Endodermal cell (in vitro differentiated cells): ENCODE data around the gene AADACL3. TPM values are rescaled to one million over a fixed set of nuclear protein-coding genes. Genes with fewer than 3 reads are reported as not detected.
"Not testable (repeated sequence)": the region's sequence is repeated elsewhere in the genome, so short reads cannot be mapped to it uniquely, and the experiment has no call there.

ENCODE experiments used
- DNase-seq: peaks from one replicate; pipeline ENCODE4 v3.0.0-alpha.2; 2017
- H3K27ac ChIP-seq: 2 replicates; pipeline ENCODE4 v1.5.1; 2013; ENCODE audit warnings: mild to moderate bottlenecking, low read depth, low read length, moderate library complexity
- H3K27me3 ChIP-seq: 2 replicates; pipeline ENCODE4 v1.6.1; 2013; ENCODE audit warnings: mild to moderate bottlenecking, low read length, moderate library complexity; ENCODE audit not compliant: insufficient read depth, control insufficient read depth, poor library complexity, severe bottlenecking
- H3K36me3 ChIP-seq: 2 replicates; pipeline ENCODE4 v1.7.0; 2013; ENCODE audit warnings: mild to moderate bottlenecking, low read length, moderate library complexity; ENCODE audit not compliant: control insufficient read depth, insufficient read depth
- H3K4me1 ChIP-seq: one replicate; pipeline ENCODE4 v1.7.0; 2013; ENCODE audit warnings: low read length; ENCODE audit not compliant: control insufficient read depth, insufficient read depth
- H3K4me3 ChIP-seq: 2 replicates; pipeline ENCODE4 v1.5.1; 2013; ENCODE audit warnings: mild to moderate bottlenecking, low read length, moderate library complexity
- H3K9ac ChIP-seq: 2 replicates; pipeline ENCODE4 v1.6.1; 2013; ENCODE audit warnings: mild to moderate bottlenecking, low read length, moderate library complexity; ENCODE audit not compliant: poor library complexity, severe bottlenecking; ENCODE audit errors: extremely low read depth
- H3K9me3 ChIP-seq: 2 replicates; pipeline ENCODE4 v1.6.1; 2013; ENCODE audit warnings: mild to moderate bottlenecking, low read length, moderate library complexity; ENCODE audit not compliant: control insufficient read depth
- H3K27ac Mint-ChIP-seq: 2 replicates; pipeline ENCODE4 v1.8.0; 2020; ENCODE audit warnings: mixed read lengths
- H3K27me3 Mint-ChIP-seq: 2 replicates; pipeline ENCODE4 v1.8.0; 2021; ENCODE audit warnings: mild to moderate bottlenecking, mixed read lengths; ENCODE audit not compliant: insufficient read depth
- H3K36me3 Mint-ChIP-seq: 2 replicates; pipeline ENCODE4 v1.8.0; 2020; ENCODE audit warnings: low read depth, mixed read lengths
- H3K4me1 Mint-ChIP-seq: 2 replicates; pipeline ENCODE4 v1.8.0; 2020; ENCODE audit warnings: mixed read lengths
- H3K4me3 Mint-ChIP-seq: 2 replicates; pipeline ENCODE4 v1.8.0; 2020; ENCODE audit warnings: mild to moderate bottlenecking, moderate library complexity, mixed read lengths
- H3K9me3 Mint-ChIP-seq: 2 replicates; pipeline ENCODE4 v1.8.0; 2020; ENCODE audit warnings: mild to moderate bottlenecking, mixed read lengths
- WGBS, 2 experiments: methylation state at CpG; one replicate each; pipeline versions ENCODE4 v1.1.5 to v1.1.7; 2013; ENCODE audit warnings: missing lambda C conversion rate in 2 of 2, mixed read lengths in 1 of 2; ENCODE audit not compliant: insufficient coverage in 1 of 2, insufficient read length in 1 of 2; 5-methylcytosine and 5-hydroxymethylcytosine counted together
- total RNA-seq, 2 donors: library from RNA; stranded (reverse); fragmentation: NEBNext Ultra II Directional in 1 of 2; extraction: Animal tissue kit (Norgen Biotek cat#: 25700) in 1 of 2; gene quantifications; 2 replicates in 1 of 2; 3 replicates in 1 of 2; pipeline ENCODE4 v1.2.1, GENCODE V29; 2021
- TF ChIP-seq, protein P1 (sequence below): fragments of 200-600 bp; sonication (generic); conservative IDR thresholded peaks from 2 replicates; pipeline ENCODE4 v1.5.0; 2021; ENCODE audit warnings: antibody characterized with exemption, mild to moderate bottlenecking

The AADACL3 gene
- total RNA-seq, 2 donors from 2014 or later = 0.24 TPM; not detected in 1

DNA sequence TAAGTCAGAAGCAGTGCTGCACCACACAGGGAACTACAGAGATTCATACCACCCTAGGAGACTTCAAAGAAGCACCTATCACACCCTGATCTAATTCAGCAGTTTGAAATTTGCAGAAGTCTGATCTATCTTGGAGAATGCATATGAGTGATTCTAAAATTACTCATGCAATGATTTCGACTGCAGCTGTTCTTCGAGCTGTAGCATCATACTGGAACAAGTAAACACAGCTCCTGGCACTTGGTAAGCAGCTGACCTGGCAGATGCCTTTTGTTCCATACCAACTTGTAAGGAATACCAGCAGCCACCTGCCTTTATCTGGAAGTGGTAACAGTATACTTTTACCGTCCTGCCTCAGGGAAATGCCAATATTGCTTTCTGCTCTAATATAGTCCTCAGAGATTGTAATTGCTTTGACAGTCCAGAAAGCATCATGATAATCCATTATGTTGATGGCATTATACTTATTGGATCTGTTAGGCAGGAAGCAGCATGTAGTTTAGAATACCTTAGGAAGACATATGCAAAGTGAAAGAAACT is 46.3 kb upstream of the AADACL3 start:
- Histone ChIP-seq H3K27ac (no peak overlapping the region), H3K36me3 (no peaks in the 10 kb centered on the region), H3K9me3 (peaks cover 11% of the 10 kb centered on the region), H3K4me3 (no peak overlapping the region), H3K9ac (no peak overlapping the region), H3K27me3 (peaks cover 49% of the 10 kb centered on the region), H3K4me1 (no peaks in the 10 kb centered on the region)
- H3K27ac Mint-ChIP-seq = no peak overlapping the region
- H3K36me3 Mint-ChIP-seq = no peaks in the 10 kb centered on the region
- no peak for DNase-seq
- H3K4me3 Mint-ChIP-seq = no peak overlapping the region
- H3K4me1 Mint-ChIP-seq = no peaks in the 10 kb centered on the region
- TF ChIP-seq, protein P1, sequence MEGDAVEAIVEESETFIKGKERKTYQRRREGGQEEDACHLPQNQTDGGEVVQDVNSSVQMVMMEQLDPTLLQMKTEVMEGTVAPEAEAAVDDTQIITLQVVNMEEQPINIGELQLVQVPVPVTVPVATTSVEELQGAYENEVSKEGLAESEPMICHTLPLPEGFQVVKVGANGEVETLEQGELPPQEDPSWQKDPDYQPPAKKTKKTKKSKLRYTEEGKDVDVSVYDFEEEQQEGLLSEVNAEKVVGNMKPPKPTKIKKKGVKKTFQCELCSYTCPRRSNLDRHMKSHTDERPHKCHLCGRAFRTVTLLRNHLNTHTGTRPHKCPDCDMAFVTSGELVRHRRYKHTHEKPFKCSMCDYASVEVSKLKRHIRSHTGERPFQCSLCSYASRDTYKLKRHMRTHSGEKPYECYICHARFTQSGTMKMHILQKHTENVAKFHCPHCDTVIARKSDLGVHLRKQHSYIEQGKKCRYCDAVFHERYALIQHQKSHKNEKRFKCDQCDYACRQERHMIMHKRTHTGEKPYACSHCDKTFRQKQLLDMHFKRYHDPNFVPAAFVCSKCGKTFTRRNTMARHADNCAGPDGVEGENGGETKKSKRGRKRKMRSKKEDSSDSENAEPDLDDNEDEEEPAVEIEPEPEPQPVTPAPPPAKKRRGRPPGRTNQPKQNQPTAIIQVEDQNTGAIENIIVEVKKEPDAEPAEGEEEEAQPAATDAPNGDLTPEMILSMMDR = no peak
- H3K9me3 Mint-ChIP-seq = peaks cover 5% of the 10 kb centered on the region
- WGBS, 2 experiments = 90 to 100% methylated on average over 2 to 3 of the region's 3 CpGs
- H3K27me3 Mint-ChIP-seq = peaks cover 5% of the 10 kb centered on the region

DNA sequence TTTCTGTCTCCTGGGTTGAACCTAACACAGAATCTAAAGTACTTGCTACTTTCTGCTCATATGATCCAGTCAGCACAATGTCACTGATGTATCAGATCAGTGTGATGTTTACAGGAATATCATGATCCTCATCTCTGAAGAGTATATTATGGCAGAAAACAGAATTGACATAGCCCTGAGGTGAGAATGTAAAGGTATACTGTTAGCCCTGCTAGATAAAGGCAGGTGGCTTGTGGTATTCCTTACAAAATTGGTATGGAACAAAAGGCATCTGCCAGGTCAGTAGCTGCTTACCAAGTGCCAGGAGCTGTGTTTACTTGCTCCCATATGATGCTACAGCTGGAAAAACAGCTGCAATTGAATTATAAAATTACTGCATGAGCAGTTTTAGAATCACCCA is 41.6 kb upstream of the AADACL3 start:
- no peak overlapping the region for H3K4me3 Mint-ChIP-seq
- no peaks in the 10 kb centered on the region for H3K4me1 Mint-ChIP-seq
- Histone ChIP-seq H3K9me3 (no peaks in the 10 kb centered on the region), H3K27me3 (peaks cover 48% of the 10 kb centered on the region), H3K4me3 (no peak overlapping the region), H3K36me3 (no peaks in the 10 kb centered on the region), H3K27ac (no peak overlapping the region), H3K4me1 (no peaks in the 10 kb centered on the region), H3K9ac (no peak overlapping the region)
- no peak overlapping the region for H3K27ac Mint-ChIP-seq
- no peaks in the 10 kb centered on the region for H3K9me3 Mint-ChIP-seq
- no peak for DNase-seq
- TF ChIP-seq, protein P1 = no peak
- H3K36me3 Mint-ChIP-seq = no peaks in the 10 kb centered on the region
- peaks cover 2% of the 10 kb centered on the region for H3K27me3 Mint-ChIP-seq

DNA sequence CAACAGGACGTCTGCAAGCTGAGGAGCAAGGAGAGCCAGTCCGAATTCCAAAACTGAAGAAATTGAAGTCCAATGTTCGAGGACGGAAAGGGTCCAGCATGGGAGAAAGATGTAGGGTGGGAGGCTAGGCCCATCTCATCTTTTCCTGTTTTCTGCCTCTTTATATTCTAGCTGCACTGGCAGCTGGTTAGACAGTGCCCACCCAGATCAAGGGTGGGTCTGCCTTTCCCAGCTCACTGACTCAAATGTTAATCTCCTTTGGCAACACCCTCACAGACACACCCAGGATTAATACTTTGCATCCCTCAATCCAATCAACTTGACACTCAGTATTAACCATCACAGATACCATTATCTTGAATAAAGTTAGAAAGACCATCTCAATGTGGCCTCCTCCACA is 39.8 kb upstream of the AADACL3 start:
- not testable (repeated sequence) for H3K9ac ChIP-seq, H3K27ac ChIP-seq, H3K36me3 ChIP-seq, H3K27ac Mint-ChIP-seq, H3K4me1 Mint-ChIP-seq, H3K4me3 ChIP-seq, H3K9me3 Mint-ChIP-seq, H3K4me3 Mint-ChIP-seq, H3K36me3 Mint-ChIP-seq, H3K4me1 ChIP-seq, H3K27me3 Mint-ChIP-seq, DNase-seq, H3K9me3 ChIP-seq
- H3K27me3 ChIP-seq = peaks cover 33% of the 10 kb centered on the region
- 88 to 100% methylated on average over 4 of the region's 4 CpGs for WGBS, 2 experiments

DNA sequence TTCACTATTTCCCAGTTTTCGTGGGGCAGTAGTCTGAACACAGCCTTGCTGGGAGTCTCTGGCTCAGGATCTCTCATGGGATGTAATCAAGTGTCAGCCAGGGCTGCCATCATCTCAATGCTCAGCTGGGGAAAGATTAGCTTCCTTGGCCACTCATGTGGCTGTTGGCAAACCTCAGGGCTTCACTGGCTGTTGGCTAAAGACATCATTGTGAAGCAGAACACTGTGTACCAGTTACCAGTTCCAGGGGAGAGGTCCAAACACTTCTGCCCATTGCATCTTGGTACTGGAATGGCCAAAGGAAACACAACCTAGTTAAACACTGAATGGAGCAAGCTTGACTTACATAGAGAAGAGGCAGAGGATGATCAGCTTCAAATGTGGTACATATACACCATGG is 38.3 kb upstream of the AADACL3 start:
- no peak overlapping the region for H3K9ac ChIP-seq
- Mint-ChIP-seq H3K4me1 (no peaks in the 10 kb centered on the region), H3K4me3 (no peak overlapping the region), H3K36me3 (no peaks in the 10 kb centered on the region), H3K27ac (no peak overlapping the region), H3K27me3 (peaks cover 5% of the 10 kb centered on the region), H3K9me3 (no peaks in the 10 kb centered on the region)
- H3K4me1 ChIP-seq = no peaks in the 10 kb centered on the region
- peaks cover 25% of the 10 kb centered on the region for H3K27me3 ChIP-seq
- 78 to 91% methylated on average over 1 of the region's 1 CpG for WGBS, 2 experiments
- no peak overlapping the region for H3K27ac ChIP-seq
- no peaks in the 10 kb centered on the region for H3K9me3 ChIP-seq
- DNase-seq = no peak
- TF ChIP-seq, protein P1 = no peak
- no peak overlapping the region for H3K4me3 ChIP-seq
- no peaks in the 10 kb centered on the region for H3K36me3 ChIP-seq
